Keratinocyte (primary cell): Measurements from ENCODE around the gene SUFU. TPM values are rescaled to one million over a fixed set of nuclear protein-coding genes. Genes with fewer than 3 reads are reported as not detected.

Experiments
- DNase-seq: peaks from one replicate; pipeline ENCODE4 v3.0.0-alpha.2; 2011; ENCODE audit warnings: low read depth, missing footprints, low spot score
- FAIRE-seq: peaks from 2 replicates; lab custom pipeline; 2011; peaks lifted over from hg19 to GRCh38; lab: Jason Lieb, UNC
- H2AFZ ChIP-seq: 2 replicates; pipeline ENCODE4 v1.6.0; 2012; ENCODE audit warnings: low read length, control low read depth, inconsistent platforms; ENCODE audit not compliant: control insufficient read depth
- H3K27ac ChIP-seq: 2 replicates; pipeline ENCODE4 v1.5.1; 2011; ENCODE audit warnings: low read length; ENCODE audit not compliant: control insufficient read depth, insufficient read depth
- H3K27me3 ChIP-seq: 3 replicates; pipeline ENCODE4 v1.6.0; 2011; ENCODE audit warnings: low read length; ENCODE audit not compliant: control insufficient read depth, insufficient read depth; ENCODE audit errors: extremely low read depth
- H3K36me3 ChIP-seq, 2 experiments: 2 replicates in 1 of 2; 3 replicates in 1 of 2; pipeline ENCODE4 v1.5.1; 2011; ENCODE audit warnings: low read length in 2 of 2, mild to moderate bottlenecking in 1 of 2; ENCODE audit not compliant: control insufficient read depth in 2 of 2, insufficient read depth in 2 of 2; ENCODE audit errors: extremely low read depth in 1 of 2
- H3K4me1 ChIP-seq: 3 replicates; pipeline ENCODE4 v1.5.1; 2011; ENCODE audit warnings: low read length; ENCODE audit not compliant: control insufficient read depth, insufficient read depth; ENCODE audit errors: extremely low read depth
- H3K4me2 ChIP-seq: 3 replicates; pipeline ENCODE4 v1.6.0; 2011; ENCODE audit warnings: low read depth, low read length; ENCODE audit not compliant: control insufficient read depth, insufficient read depth; ENCODE audit errors: extremely low read depth
- H3K4me3 ChIP-seq, 3 experiments: fragments of 200-600 bp in 1 of 3; sonication (generic) in 1 of 3; 2 replicates in 2 of 3; 3 replicates in 1 of 3; pipeline ENCODE4 v1.5.1; 2011 to 2016; ENCODE audit warnings: low read length in 3 of 3, mild to moderate bottlenecking in 3 of 3, control low read depth in 2 of 3, inconsistent platforms in 1 of 3, low read depth in 1 of 3, mixed read lengths in 1 of 3, mixed run types in 1 of 3, moderate library complexity in 1 of 3; ENCODE audit not compliant: control insufficient read depth in 2 of 3, insufficient read depth in 2 of 3; ENCODE audit errors: extremely low read depth in 1 of 3
- H3K79me2 ChIP-seq: 2 replicates; pipeline ENCODE4 v1.6.0; 2012; ENCODE audit warnings: low read length; ENCODE audit not compliant: control insufficient read depth, insufficient read depth
- H3K9ac ChIP-seq: 3 replicates; pipeline ENCODE4 v1.6.0; 2011; ENCODE audit warnings: low read length; ENCODE audit not compliant: control insufficient read depth, insufficient read depth; ENCODE audit errors: extremely low read depth
- H3K9me1 ChIP-seq: 3 replicates; pipeline ENCODE4 v1.6.0; 2011; ENCODE audit warnings: low read length; ENCODE audit not compliant: control insufficient read depth, insufficient read depth; ENCODE audit errors: extremely low read depth
- H3K9me3 ChIP-seq: 2 replicates; pipeline ENCODE4 v1.5.1; 2012; ENCODE audit warnings: low read depth, low read length; ENCODE audit not compliant: control insufficient read depth
- H4K20me1 ChIP-seq: 3 replicates; pipeline ENCODE4 v1.6.0; 2011; ENCODE audit warnings: low read length; ENCODE audit not compliant: control insufficient read depth, insufficient read depth; ENCODE audit errors: extremely low read depth
- EZH2 ChIP-seq: IDR thresholded peaks from one replicate; pipeline ENCODE4 v1.6.1; 2012; ENCODE audit warnings: inconsistent platforms, mild to moderate bottlenecking, low read length, moderate library complexity
- dilution Hi-C: fragments of 300-500 bp; cut with MboI; formaldehyde crosslinking; loops from one replicate; pipeline ENCODE4 v1.7.0; 2020; ENCODE audit warnings: low sequenced_read_pairs; ENCODE audit not compliant: extremely low pct_ligation_motif_present
- polyA plus RNA-seq, 5 experiments: library from polyadenylated mRNA; depleted of rRNA in 3 of 5; stranded (reverse) in 3 of 5; stranded (forward) in 1 of 5; unstranded in 1 of 5; fragments of >200 nt; gene quantifications; 1 replicate in 1 of 5; 2 replicates in 3 of 5; 3 replicates in 1 of 5; pipeline versions ENCODE4 v1.2.1 to v1.2.3, GENCODE V29; 2011 to 2012; ENCODE audit warnings: missing spikeins in 2 of 5, low read depth in 1 of 5, low replicate concordance in 1 of 5
- TF ChIP-seq, protein P1 (sequence below), 3 experiments: IDR thresholded peaks in 1 of 3; conservative IDR thresholded peaks in 1 of 3; optimal IDR thresholded peaks in 1 of 3; 2 replicates in 2 of 3; 3 replicates in 1 of 3; pipeline versions ENCODE3 to v1.5.1; 2011; ENCODE audit warnings: low read length in 3 of 3, mild to moderate bottlenecking in 3 of 3, moderate library complexity in 2 of 3, control low read depth in 1 of 3, inconsistent platforms in 1 of 3; ENCODE audit not compliant: insufficient read depth in 2 of 3; ENCODE audit errors: extremely low read depth in 1 of 3

Gene SUFU
- polyA plus RNA-seq, 1 donor (not counting 4 experiments of a cell fraction or from before 2014, with no cell fraction given): 3.7 TPM

DNA sequence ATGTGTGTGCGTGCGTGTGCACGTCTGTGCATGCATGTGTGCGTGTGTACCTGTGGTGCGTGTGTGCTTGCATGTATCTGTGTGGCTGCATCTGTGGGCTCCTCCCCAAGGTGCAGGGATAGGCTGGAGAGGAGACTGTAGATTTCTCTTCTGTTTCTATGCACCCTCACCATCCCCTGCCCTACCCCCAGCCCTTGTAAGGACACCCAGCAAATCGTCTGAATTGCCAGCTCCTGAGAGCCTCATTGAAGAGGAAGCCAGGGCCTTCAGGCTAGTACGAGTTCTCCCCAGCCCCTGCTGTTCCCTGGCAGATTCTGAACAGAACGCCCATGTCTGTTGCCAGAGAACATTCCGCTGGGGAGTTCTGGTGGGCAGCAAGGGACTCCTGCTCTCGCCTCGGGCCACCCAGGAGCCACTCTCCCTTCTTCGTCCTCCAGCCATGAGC lies 123.5 kb downstream of the SUFU start:
- DNase-seq: no peak
- peak overlapping the region; percentile 73 for H3K9ac ChIP-seq
- H2AFZ ChIP-seq: peak overlapping the region; percentile 92
- no peaks in the 10 kb centered on the region for H3K79me2 ChIP-seq
- peaks cover 2% of the 10 kb centered on the region for H3K9me1 ChIP-seq
- dilution Hi-C loops: no loop called here
- H3K4me1 ChIP-seq: peaks cover 36% of the 10 kb centered on the region
- no peaks in the 10 kb centered on the region for H3K9me3 ChIP-seq
- no peaks in the 10 kb centered on the region for H3K27me3 ChIP-seq
- H3K4me3 ChIP-seq: peak overlapping the region in 1 of 3 experiments; percentile 35
- H3K4me2 ChIP-seq: peak overlapping the region; percentile 70
- peaks cover 0 to 1% of the 10 kb centered on the region in 2 experiments for H3K36me3 ChIP-seq
- no peak for FAIRE-seq
- no peaks in the 10 kb centered on the region for H4K20me1 ChIP-seq
- peak overlapping the region; percentile 88 for H3K27ac ChIP-seq
- no peak for TF ChIP-seq EZH2
- TF ChIP-seq, protein P1, sequence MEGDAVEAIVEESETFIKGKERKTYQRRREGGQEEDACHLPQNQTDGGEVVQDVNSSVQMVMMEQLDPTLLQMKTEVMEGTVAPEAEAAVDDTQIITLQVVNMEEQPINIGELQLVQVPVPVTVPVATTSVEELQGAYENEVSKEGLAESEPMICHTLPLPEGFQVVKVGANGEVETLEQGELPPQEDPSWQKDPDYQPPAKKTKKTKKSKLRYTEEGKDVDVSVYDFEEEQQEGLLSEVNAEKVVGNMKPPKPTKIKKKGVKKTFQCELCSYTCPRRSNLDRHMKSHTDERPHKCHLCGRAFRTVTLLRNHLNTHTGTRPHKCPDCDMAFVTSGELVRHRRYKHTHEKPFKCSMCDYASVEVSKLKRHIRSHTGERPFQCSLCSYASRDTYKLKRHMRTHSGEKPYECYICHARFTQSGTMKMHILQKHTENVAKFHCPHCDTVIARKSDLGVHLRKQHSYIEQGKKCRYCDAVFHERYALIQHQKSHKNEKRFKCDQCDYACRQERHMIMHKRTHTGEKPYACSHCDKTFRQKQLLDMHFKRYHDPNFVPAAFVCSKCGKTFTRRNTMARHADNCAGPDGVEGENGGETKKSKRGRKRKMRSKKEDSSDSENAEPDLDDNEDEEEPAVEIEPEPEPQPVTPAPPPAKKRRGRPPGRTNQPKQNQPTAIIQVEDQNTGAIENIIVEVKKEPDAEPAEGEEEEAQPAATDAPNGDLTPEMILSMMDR (optimal IDR thresholded peaks at IDR 0.05 in 1 of 3, IDR thresholded peaks at IDR 0.05 in 1 of 3, conservative IDR thresholded peaks at IDR 0.05 in 1 of 3; ENCODE audit: extremely low read depth in 1 of 3, insufficient read depth in 2 of 3, low read length in 3 of 3): no peak

DNA sequence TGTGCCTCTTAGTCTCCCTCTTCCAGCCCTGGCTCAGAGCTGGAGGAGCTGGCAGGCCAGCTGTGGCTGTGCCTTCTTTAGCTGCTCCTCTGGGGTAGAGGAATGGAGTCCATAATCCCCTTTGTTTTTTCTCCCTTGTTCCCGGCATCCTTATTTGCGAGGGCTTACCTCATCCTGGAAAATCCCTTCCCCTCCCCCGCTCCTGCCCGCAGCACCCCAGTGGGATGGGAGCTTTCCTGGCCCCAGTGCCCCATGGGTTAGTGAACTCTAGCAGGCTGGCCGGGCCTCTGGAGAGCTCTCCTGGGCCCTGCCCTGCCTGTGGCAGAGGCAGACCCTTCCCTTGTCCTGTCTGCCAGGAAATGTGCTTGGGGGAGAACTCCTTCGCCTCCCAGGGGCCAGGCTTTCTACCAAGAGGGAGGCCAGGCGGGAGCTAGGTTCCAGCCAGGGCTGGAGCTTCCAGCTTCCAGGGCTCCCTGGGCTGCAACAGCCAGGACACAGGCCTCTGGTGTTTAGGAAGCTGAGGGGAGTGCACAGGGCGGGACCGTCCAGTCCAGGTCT lies 124.0 kb downstream of the SUFU start:
- H3K9me3 ChIP-seq: no peaks in the 10 kb centered on the region
- peak overlapping the region; percentile 73 for H3K9ac ChIP-seq
- DNase-seq: no peak
- peak overlapping the region in 1 of 3 experiments; percentile 35 for H3K4me3 ChIP-seq
- no peaks in the 10 kb centered on the region for H3K27me3 ChIP-seq
- FAIRE-seq: no peak
- H3K79me2 ChIP-seq: no peaks in the 10 kb centered on the region
- peaks cover 2% of the 10 kb centered on the region for H3K9me1 ChIP-seq
- peaks cover 41% of the 10 kb centered on the region for H3K4me1 ChIP-seq
- dilution Hi-C loops: no loop called here
- peak overlapping the region; percentile 88 for H3K27ac ChIP-seq
- TF ChIP-seq, protein P1 (optimal IDR thresholded peaks at IDR 0.05 in 1 of 3, IDR thresholded peaks at IDR 0.05 in 1 of 3, conservative IDR thresholded peaks at IDR 0.05 in 1 of 3; ENCODE audit: extremely low read depth in 1 of 3, insufficient read depth in 2 of 3, low read length in 3 of 3): no peak
- no peak for TF ChIP-seq EZH2
- H2AFZ ChIP-seq: peak overlapping the region; percentile 92
- peak overlapping the region; percentile 70 for H3K4me2 ChIP-seq
- H3K36me3 ChIP-seq: peaks cover 0 to 1% of the 10 kb centered on the region in 2 experiments
- no peaks in the 10 kb centered on the region for H4K20me1 ChIP-seq
